Measurements from ENCODE around the gene PKHD1.
A peak's percentile ranks its signal among the peaks of the same experiment; 100 is the strongest.

Gene PKHD1, protein sequence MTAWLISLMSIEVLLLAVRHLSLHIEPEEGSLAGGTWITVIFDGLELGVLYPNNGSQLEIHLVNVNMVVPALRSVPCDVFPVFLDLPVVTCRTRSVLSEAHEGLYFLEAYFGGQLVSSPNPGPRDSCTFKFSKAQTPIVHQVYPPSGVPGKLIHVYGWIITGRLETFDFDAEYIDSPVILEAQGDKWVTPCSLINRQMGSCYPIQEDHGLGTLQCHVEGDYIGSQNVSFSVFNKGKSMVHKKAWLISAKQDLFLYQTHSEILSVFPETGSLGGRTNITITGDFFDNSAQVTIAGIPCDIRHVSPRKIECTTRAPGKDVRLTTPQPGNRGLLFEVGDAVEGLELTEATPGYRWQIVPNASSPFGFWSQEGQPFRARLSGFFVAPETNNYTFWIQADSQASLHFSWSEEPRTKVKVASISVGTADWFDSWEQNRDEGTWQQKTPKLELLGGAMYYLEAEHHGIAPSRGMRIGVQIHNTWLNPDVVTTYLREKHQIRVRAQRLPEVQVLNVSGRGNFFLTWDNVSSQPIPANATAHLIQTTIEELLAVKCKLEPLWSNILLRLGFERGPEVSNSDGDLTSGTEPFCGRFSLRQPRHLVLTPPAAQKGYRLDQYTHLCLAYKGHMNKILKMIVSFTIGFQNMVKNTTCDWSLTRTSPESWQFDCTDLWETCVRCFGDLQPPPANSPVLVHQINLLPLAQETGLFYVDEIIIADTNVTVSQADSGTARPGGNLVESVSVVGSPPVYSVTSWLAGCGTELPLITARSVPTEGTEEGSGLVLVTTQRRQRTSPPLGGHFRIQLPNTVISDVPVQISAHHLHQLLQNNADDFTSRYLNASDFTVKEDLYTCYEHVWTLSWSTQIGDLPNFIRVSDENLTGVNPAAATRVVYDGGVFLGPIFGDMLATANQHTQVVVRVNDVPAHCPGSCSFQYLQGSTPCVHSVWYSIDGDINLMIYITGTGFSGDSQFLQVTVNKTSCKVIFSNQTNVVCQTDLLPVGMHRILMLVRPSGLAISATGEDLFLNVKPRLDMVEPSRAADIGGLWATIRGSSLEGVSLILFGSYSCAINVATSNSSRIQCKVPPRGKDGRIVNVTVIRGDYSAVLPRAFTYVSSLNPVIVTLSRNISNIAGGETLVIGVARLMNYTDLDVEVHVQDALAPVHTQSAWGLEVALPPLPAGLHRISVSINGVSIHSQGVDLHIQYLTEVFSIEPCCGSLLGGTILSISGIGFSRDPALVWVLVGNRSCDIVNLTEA (N-terminal part only)

DNA sequence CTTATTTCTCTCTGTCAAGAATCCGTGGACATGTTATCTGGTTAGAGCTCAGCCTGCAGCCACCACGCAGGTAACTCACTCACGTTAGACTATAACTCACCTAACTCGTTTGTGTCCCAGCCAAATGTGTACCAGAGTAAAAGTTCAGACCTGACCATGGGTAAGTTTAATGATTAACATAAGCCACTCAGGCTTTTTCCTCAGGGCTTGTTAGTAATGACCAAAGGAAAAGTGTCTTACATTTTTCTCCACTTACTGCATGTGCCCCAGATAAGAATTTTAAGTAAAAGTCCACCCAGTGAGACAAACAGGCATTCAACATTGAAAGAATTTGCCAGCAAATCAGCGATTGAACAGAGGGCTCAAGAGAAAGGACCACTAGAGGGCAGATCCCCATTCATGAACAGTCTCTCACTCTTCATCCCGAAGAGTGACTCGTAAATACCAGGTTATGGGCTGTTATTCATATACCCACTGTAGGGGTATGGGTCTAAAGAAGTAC is at the start of gene PKHD1:
Gene PKHD1 (minus strand): TSS at position 116 of the 502 bp plus-strand sequence. CDS start 2,680 bp downstream, outside the sequence.
- DNase-seq: peak; percentile 14 to 30

DNA sequence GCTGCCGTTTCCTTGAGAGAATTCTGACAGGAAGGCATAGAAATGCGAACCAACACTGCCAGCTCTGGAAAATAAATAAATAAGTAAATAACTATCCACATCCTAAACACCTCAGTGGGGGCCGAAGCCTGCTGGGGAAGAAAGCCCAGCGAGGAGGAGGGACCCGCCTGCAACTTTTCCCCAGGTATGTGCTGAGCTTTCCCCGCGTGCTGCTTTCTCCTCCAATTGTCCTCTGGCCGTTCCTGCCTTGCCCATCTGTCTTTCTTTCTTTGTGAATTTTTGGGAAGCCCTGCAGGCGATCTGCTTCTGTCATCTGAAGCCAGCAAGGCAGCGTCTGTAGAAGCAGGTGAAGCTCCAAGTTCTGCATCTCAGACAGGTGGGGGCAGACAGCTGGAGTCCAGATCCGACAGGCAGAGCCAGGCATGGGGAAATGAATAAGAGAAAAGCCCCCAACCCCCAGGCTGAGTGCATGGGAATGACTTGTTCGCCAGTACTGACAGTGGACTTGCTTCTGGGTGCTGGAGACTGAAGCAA is 49.6 kb upstream of the PKHD1 start:
- no peak for DNase-seq

DNA sequence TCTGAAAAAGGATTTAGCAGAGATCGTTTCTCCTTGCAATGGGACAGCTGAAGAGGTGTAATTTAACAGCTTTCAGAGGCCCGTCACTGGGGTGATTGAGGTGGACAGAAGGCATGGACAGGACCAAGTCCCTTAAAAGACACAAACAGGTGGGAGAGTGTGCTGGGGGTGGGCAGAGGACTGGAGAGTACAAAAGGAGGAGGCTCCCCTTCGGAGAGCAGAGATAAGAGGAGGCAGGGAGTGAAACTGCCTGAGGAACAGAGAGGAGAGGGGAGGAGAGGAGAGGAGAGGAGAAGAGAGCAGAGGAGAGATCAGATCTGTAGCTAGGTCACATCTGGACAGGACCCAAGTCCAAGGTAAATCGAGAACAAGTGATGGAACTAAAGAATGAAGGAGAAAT is 48.6 kb upstream of the PKHD1 start:
- no peak for DNase-seq

DNA sequence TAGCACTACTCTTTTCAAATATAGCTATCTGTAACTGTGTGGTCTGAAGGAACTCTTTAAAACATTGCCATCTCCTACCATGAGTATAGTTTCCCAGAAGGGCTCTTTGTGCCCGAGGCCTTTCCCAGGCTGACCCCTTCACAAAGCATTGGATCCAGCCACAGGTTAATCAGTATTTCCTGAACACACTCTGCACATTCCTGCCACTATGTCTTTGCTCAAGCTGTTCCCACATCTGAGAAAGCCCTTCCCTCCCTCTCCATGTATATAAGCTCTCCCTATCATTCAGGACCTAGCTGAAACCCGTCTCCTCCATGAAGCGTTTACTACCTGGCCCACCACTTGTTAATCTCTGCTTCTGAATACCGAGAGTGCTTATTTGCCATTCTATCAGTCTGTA is 47.8 kb upstream of the PKHD1 start:
- no peak for DNase-seq

DNA sequence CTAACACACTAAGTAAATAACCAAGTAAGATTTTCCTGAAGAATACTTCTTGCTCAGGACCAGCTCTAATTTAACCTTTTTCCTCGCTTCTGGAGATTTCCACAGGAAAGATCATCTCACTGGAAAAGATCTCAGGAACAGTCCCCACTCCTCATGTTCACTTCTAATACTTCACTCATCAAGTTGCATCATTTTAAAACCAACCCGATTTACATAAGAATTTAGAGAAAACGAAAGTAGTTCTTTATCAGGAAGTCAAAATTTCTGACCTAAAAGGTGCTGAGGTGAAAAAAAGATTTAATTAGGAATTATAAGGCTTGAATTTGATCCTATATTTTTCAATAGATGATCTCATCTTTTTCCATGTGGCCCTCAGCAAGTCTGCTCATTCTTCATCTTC is 46.6 kb upstream of the PKHD1 start:
- no peak for DNase-seq

DNA sequence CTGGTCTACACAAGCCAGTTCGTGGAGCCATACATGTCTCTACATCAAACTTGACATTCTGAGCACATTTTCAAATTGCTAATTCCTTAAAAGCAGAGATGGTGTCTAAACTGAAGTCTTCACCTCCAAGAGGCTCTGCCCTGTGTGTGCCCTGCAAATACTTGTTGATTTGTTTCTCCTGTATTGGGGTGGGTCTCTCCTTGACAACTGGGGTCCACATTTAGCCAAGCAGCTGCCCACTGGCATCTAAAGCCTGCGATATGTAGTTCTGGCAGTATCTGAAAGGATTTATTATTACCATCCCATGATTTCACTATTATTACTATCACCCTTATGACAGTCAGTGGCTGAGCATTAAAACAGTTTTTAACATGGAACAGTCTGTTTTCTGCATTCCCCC is 45.9 kb upstream of the PKHD1 start:
- DNase-seq: no peak

DNA sequence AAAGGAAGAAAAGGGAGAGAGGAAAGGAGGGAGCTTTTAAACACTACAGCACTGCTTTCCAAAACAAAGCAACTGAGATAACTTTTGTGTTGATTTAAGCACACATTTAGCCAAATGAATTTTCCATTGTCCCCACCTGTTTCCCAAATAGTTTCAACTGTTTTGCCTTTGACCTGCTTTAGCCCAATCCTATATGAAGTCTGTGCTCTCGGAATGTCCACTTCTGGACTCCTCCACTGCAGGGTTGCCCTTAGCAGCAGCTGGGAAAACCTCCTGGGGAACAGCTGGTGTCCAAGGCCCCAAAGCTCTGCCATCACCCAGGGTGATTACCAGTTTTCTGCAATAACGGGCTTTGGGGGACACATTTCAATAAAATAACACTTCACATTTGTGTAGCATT is 44.9 kb upstream of the PKHD1 start:
- no peak for DNase-seq

DNA sequence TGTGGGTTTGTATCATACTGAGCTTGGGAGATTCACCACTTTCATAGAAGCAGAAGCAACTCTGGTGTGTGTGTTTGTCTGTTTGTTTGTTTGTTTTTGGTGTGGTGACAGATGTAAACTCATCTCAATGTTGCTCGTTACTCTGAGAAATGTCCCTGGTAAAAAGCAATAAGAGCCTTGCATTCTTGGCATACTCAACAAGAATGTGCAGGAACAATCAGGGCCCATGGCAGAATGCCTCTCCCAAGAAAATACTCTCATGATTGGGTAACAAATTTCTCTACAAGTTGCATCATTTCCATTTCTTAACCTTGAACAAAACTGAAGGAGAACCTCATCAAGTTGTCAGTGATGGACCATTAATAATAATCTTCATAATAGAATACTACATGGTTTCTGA is 43.0 kb upstream of the PKHD1 start:
- no peak for DNase-seq

DNA sequence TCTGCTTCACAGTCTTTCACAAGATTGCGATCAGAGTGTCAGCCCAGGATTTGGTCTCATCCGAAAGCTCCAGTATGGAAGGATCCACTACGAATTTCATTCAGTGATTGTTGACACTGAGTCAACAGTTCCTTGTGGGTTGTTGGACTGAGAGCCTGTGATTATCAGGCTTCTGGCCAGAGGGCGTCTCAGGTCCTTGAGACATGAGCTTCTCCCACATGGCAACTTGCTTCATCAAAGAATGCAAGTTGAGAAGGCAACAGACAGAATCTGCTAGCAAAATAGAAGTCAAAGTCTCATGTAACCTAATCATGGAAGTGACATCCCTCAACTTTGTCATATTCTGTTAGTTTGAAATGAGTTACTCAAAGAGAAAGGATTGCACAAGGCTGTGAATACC is 40.5 kb upstream of the PKHD1 start:
- DNase-seq: no peak

DNA sequence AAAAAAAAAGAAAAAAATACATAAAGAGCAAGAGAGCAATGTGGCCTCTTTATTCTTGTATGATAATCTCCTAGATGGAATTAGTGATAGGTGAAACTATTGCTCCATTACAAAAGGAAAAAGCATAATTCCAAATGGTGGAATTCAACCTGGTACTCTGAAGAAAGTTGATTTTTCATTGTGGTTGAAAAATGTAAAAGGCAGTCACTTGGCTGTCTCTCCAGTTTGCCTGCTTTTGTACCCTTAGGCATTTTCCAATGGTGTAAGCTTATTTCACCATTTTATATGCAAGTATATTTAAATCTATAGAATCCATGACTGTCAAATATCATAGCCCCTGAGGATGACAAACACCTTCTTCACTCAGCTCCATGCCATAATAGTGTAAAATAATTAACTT is 38.8 kb upstream of the PKHD1 start:
- DNase-seq: no peak

DNA sequence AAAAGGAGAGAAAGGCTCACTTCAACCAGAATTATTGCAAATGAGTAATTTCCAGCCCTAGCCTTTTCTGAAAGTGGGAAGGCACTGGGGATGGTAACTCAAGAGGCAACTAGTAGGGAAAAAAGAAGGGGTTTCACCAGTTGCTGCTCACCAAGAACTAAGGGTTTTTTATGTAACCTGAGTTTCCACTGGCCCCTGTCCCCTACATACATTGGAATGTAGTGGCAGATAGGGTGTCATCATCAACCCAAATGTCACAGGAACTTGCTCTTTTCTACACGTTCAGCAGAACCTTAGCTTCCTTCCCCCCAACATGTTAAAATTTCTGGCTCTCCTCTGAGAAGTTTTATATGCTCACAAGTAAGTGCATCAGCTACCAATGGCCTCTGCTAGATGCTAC is 38.2 kb upstream of the PKHD1 start:
- no peak for DNase-seq

DNA sequence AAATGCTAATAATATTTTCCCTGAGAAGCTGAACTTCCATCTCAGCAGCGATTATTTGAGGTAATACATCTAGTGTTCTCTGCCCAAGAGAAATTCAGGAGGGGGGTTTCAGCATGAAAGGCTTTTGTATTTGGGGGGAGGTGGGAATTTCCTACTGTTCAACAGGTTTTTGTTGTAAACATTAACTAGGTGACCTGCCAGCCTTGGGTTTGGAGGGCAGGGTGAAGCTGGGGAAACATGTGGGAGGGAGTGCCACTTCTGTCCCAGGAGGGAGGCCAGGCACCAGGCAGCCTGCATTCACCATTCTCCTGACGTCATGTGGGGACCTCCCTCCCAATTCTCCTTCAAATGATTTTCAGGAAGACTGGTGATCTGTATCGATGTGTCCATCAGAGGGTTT is 37.7 kb upstream of the PKHD1 start:
- no peak for DNase-seq

DNA sequence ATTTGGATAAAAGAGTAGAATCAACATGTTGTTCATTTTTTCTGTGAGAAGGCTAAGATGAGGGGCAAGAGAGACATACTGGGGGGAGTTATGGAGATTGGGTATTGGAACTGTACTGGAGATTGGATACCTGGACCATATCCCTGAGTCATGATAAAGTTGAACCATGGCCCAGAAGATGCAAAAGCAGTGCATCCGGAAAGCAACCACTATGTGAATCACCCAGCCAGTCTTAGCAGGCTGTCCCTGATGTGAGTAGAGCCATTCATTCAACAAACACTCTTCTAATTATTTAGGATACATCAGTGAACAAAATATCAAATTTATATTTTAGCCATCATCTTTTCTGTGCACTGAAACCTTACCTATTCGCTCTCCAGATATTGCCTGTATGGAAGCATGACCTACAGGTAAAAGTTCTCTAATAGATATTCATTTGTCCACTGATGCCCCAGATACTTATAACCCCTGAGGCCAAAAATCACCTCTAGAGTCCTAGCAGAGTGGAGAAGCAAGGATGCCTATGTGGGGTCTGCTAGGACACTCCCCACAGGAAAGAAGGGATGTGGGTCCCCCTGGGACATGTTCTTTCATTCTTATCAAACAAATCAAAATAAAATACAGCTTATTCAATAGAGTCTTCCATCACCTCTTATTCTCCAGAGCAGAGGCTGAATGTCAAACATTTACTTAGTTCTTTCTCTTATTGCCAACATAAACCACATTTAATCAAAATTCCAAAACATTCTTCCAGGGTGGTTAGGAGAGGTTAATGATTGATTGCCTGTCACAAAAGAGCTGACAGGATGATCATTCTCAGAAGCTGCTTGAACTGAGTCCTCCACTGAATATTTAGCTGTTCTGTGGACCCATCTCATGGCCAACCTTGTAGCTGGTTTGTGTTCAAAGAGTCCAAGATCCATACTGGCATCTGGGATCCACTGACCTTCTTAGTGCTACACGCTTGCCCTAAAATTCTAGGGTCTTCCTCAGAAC is 37.0 kb upstream of the PKHD1 start:
- DNase-seq: no peak

DNA sequence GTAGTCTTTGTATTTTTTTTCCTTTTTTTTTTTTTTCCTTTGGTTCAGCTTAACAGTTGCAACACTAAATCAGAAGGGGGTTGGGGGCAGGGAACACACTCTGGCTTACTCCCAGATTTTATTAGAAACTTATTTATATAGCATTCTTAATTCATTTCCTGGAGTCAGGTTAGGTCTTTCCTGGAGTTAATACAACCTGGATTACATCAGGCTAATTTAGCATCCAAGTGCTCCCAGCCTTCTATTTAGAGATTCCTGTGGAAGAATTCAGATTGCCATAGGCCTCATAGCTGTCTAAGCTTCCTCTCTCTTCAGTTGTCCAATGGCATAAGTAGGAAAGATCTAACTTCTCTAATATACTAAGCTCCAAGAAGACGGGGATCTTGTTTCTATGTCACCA is 35.8 kb upstream of the PKHD1 start:
- DNase-seq: no peak

DNA sequence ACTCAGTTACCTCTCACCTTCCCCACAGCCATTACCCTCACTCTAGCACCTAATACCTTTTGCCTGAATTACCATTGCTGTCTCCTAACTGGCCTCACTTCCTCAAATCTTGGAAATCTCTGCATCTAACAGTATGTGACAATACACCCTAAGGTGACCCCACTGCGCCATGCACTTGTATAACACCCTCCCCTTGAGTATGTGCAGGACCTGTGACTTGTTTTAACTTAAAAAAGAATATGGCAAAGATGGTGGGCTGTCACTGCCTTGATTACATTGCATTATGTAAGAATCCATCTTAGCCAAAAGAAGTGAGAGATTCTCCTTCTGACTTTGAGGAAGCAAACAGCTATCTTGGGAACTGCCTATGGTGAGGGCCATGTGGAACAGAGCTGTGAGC is 29.9 kb upstream of the PKHD1 start:
- no peak for DNase-seq

DNA sequence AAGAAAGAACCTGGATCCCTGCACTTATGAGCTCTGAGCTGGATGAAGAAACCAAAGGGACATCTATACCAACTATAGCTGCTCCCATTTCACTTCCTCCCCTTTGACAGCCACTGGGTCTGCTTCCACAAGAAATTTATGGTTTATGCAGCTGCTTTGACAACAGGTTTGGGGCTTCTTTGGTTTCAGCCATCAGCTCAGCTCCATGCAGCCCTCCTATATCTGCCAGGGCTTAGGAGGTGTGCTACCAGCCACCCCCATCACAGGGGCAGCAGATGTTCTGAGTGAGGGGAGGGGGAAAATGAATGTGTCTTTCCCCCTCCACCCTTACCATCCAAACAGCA is 29.2 kb upstream of the PKHD1 start:
- DNase-seq: no peak

DNA sequence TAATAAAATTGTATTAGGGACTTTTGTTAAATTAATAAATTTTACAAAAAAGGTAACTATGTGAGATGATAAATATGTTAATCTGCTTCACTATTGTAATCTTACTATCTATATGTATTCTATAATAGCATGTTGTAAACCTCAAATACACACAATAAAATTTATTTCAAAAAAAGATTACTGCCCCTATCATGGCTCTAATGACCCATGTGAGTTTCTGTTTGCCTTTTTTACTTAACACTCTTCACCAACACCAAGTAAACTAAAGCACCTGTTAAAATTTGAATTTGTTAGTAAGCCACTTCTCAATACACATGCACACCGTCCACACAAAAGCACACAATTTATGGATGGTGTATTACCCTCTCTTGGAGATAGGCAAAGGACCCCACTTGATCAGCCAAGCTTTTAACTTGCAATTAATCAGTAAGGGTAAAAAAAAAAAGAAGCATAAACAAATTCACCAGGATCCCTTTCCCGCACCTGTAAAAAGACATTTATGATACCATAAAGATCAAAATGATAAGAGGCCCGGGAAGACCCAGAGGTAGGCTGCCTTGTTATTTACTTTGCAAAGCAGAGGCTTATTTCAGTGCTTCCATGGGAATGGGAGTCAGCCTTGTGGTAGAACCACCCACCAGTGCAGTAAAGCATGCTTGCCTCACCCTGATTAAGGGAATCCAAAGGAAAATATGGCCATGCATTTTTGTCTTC is 28.6 kb upstream of the PKHD1 start:
- no peak for DNase-seq

DNA sequence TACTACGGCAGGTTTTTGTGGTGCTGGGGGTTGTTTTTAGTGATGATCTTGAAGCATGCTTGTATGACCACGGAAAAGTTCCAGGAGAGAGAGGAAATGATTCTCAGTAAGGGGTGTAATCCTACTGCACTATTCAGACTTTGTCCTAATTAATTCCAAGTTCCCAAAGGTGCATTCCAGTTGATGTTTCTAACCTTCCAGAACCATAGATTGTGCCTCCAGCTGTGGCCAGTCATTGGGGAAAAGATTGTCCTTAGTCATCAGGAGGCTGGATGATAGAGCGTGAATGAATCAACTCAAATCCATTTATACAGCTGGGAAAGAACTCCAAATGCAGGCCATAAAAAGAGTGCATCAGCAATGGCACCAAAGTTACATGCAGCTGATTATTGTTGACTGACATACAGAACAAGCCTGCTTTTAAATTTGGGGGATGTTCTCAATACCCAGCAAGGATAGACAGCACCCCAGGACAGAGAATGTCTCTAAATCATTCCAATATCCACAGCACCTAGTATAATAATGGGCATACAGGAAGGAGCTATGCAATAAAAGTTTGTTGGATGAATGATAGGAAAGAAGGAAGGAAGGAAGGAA is 27.8 kb upstream of the PKHD1 start:
- DNase-seq: no peak

DNA sequence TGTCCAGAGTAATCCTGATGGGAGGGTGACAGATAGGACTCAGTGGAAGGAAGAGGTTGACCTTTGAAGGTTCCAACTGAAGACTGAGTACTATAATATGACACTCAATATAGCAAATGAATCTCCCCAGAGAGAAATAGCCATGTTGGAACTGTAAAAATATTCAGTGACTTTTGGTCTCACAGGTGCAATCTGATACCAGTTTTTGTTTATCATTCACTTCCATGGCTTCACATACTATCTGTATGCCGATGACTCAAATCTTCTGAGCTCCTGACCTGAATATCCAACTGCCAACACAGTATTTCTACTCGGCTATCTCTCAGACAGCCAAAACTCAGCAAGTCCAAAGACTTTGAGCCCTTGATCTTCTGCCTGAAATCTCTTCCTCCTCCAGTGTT is 21.8 kb upstream of the PKHD1 start:
- DNase-seq: no peak

DNA sequence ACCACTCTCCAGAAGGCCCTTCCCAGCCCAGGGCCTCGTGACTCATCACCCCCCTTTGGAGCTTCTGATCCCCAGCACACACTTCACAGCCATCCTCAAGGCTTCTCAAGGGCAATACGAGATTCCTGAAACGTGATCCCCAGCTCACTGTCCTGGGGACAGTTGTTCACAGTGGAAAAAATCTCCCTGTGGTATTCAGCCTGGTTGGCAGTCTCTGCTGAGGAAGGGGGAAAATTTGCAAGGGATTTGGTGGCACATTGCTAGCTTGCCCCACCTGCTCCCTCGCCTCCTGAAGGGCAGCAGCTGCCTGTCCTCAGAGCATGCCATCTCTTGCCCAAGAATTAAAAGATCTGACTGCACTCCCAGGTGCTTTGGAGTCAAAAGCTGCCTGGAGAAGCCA is 20.7 kb upstream of the PKHD1 start:
- DNase-seq: no peak

DNA sequence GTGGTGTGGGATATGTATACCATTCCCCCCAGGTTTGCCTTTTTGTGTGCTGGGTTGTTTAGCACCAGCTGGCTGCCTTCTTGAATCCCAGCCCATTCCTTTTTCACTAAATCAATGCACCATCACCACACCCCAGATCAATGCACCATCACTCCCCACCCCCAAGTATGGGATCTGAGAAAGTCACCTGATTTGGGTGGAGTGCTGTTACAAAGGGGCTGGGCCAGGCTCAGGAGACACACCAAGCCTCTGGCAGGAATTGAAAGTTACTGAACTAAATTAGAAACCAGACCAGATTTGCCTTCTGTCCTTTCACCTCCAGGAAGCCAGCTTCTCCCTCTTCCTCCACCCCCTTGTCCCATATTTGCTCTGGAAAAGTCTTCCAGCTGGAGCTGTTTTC is 19.6 kb upstream of the PKHD1 start:
- DNase-seq: no peak
